ENCODE data around the gene SRGAP2B. TPM values are rescaled to one million over a fixed set of nuclear protein-coding genes. Genes with fewer than 3 reads are reported as not detected.
"Not testable (repeated sequence)": the region's sequence is repeated elsewhere in the genome, so short reads cannot be mapped to it uniquely, and the experiment has no call there.

SRGAP2B gene
- total and polyA plus RNA-seq, 2 of the 4 experiments (the other 2 are of a cell fraction), result 15.9 to 50.7 TPM

- H3K14ac ChIP-seq (replicated peaks; ENCODE audit: low read depth, low read length); H4K5ac ChIP-seq (ENCODE audit: low read depth, low read length); ATAC-seq (ENCODE audit: low read depth); CTCF ChIA-PET; H3K27me3 ChIP-seq (ENCODE audit: control insufficient read depth, insufficient read depth, low read length); H2BK20ac ChIP-seq (ENCODE audit: low read depth, low read length); POLR2A ChIA-PET (ENCODE audit: unreplicated experiment); H3K9ac ChIP-seq (ENCODE audit: low read depth, low read length); H3K9me1 ChIP-seq (ENCODE audit: insufficient read depth, low read length); DNase-seq; H2AK9ac ChIP-seq (replicated peaks; ENCODE audit: low read depth, low read length, poor library complexity); H4K20me1 ChIP-seq (ENCODE audit: insufficient read depth, low read length); H4K8ac ChIP-seq (ENCODE audit: low read depth in 2 of 2, low read length in 2 of 2); H2BK120ac ChIP-seq (ENCODE audit: low read depth, low read length); H3K36me3 ChIP-seq (ENCODE audit: control insufficient read depth, insufficient read depth, low read length); H4K91ac ChIP-seq (ENCODE audit: insufficient read depth, low read depth, low read length); in situ Hi-C loops (cut with MboI; ENCODE audit: low sequenced_read_pairs); H2AK5ac ChIP-seq (ENCODE audit: low read depth, low read length); BruUV-seq (replicated peaks); H3K4me1 ChIP-seq (ENCODE audit: control insufficient read depth, insufficient read depth, low read length); H3K23ac ChIP-seq (ENCODE audit: low read depth, low read length); H3K4me3 ChIP-seq (ENCODE audit: insufficient read depth, low read depth, low read length); H3K4me2 ChIP-seq (ENCODE audit: low read depth, low read length); H3K9me3 ChIP-seq (ENCODE audit: control insufficient read depth, insufficient read depth, low read length); H2BK5ac ChIP-seq (ENCODE audit: low read depth, low read length, poor library complexity, severe bottlenecking); H2BK15ac ChIP-seq (ENCODE audit: low read depth, low read length); H3K56ac ChIP-seq (ENCODE audit: extremely low read depth, insufficient read depth, low read length); intact Hi-C loops (cut with micrococcal nuclease); H2AFZ ChIP-seq (replicated peaks; ENCODE audit: low read length, poor library complexity); H3K27ac ChIP-seq (ENCODE audit: insufficient read depth, low read length); H3K18ac ChIP-seq (ENCODE audit: low read depth, low read length); H3K4ac ChIP-seq (ENCODE audit: low read depth, low read length); dilution Hi-C loops (cut with HindIII; ENCODE audit: low sequenced_read_pairs, unreplicated experiment); H3K79me1 ChIP-seq (ENCODE audit: low read depth in 1 of 2, low read length in 2 of 2): not testable (repeated sequence)
- no CpG with 5 or more reads among the region's 5 CpGs for WGBS, 2 experiments (ENCODE audit: extremely low coverage in 2 of 2, insufficient read length in 1 of 2)
Measured at GRCh38 chr1:144932153-144932552, 163.0 kb downstream of the SRGAP2B start.

- H2BK15ac ChIP-seq (ENCODE audit: low read depth, low read length); H3K23ac ChIP-seq (ENCODE audit: low read depth, low read length); H3K14ac ChIP-seq (replicated peaks; ENCODE audit: low read depth, low read length); H3K27me3 ChIP-seq (ENCODE audit: control insufficient read depth, insufficient read depth, low read length); H3K4ac ChIP-seq (ENCODE audit: low read depth, low read length); H2AK5ac ChIP-seq (ENCODE audit: low read depth, low read length); in situ Hi-C loops (cut with MboI; ENCODE audit: low sequenced_read_pairs); H4K20me1 ChIP-seq (ENCODE audit: insufficient read depth, low read length); H3K79me1 ChIP-seq (ENCODE audit: low read depth in 1 of 2, low read length in 2 of 2); CTCF ChIA-PET; H4K91ac ChIP-seq (ENCODE audit: insufficient read depth, low read depth, low read length); H3K36me3 ChIP-seq (ENCODE audit: control insufficient read depth, insufficient read depth, low read length); H2AFZ ChIP-seq (replicated peaks; ENCODE audit: low read length, poor library complexity); H4K5ac ChIP-seq (ENCODE audit: low read depth, low read length); H3K56ac ChIP-seq (ENCODE audit: extremely low read depth, insufficient read depth, low read length); BruUV-seq (replicated peaks); H2BK120ac ChIP-seq (ENCODE audit: low read depth, low read length); POLR2A ChIA-PET (ENCODE audit: unreplicated experiment); H4K8ac ChIP-seq (ENCODE audit: low read depth in 2 of 2, low read length in 2 of 2); H3K4me1 ChIP-seq (ENCODE audit: control insufficient read depth, insufficient read depth, low read length); H3K9me3 ChIP-seq (ENCODE audit: control insufficient read depth, insufficient read depth, low read length); dilution Hi-C loops (cut with HindIII; ENCODE audit: low sequenced_read_pairs, unreplicated experiment); H3K9me1 ChIP-seq (ENCODE audit: insufficient read depth, low read length); H3K4me2 ChIP-seq (ENCODE audit: low read depth, low read length); H3K4me3 ChIP-seq (ENCODE audit: insufficient read depth, low read depth, low read length); H2BK5ac ChIP-seq (ENCODE audit: low read depth, low read length, poor library complexity, severe bottlenecking); H3K9ac ChIP-seq (ENCODE audit: low read depth, low read length); H3K27ac ChIP-seq (ENCODE audit: insufficient read depth, low read length); intact Hi-C loops (cut with micrococcal nuclease); H3K18ac ChIP-seq (ENCODE audit: low read depth, low read length); H2AK9ac ChIP-seq (replicated peaks; ENCODE audit: low read depth, low read length, poor library complexity); H2BK20ac ChIP-seq (ENCODE audit: low read depth, low read length): not testable (repeated sequence)
- WGBS, 2 experiments (ENCODE audit: extremely low coverage in 2 of 2, insufficient read length in 1 of 2), result no CpG with 5 or more reads among the region's 1 CpG
- ATAC-seq (ENCODE audit: low read depth) (peak; percentile 48), DNase-seq (peak; percentile 4)
Measured at GRCh38 chr1:144931553-144931952, 163.6 kb downstream of the SRGAP2B start.
